22Rv1 (cell line): ENCODE measurements around the gene NPHP4.

Experiments
- ZFX ChIP-seq: fragments of 450-650 bp; IDR thresholded peaks from 2 replicates; pipeline ENCODE4 v1.6.1; 2017; ENCODE audit warnings: antibody characterized with exemption, borderline replicate concordance
- TF ChIP-seq, protein P1 (sequence below): fragments of 450-650 bp; IDR thresholded peaks from 2 replicates; pipeline ENCODE4 v1.5.1; 2017; ENCODE audit warnings: mild to moderate bottlenecking

DNA sequence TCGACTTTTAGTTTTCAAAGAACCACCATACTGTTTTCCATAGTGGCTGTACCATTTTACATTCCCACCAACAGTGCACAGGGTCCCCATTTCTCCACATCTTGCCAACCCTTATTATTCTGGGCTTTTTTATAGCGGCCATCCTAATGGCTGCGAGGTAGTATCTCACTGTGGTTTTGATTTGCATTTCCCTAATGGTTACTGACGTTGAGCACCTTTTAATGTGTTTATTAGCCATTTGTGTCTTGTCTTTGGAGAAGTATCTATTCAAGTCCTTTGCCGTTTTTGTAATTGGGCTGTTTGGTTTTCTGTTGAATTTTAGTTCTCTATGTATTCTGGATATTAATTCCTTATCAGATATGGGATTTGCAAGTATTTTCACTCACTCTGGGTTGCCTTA is 31.1 kb upstream of the NPHP4 start:
- TF ChIP-seq, protein P1, sequence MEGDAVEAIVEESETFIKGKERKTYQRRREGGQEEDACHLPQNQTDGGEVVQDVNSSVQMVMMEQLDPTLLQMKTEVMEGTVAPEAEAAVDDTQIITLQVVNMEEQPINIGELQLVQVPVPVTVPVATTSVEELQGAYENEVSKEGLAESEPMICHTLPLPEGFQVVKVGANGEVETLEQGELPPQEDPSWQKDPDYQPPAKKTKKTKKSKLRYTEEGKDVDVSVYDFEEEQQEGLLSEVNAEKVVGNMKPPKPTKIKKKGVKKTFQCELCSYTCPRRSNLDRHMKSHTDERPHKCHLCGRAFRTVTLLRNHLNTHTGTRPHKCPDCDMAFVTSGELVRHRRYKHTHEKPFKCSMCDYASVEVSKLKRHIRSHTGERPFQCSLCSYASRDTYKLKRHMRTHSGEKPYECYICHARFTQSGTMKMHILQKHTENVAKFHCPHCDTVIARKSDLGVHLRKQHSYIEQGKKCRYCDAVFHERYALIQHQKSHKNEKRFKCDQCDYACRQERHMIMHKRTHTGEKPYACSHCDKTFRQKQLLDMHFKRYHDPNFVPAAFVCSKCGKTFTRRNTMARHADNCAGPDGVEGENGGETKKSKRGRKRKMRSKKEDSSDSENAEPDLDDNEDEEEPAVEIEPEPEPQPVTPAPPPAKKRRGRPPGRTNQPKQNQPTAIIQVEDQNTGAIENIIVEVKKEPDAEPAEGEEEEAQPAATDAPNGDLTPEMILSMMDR = no peak
- TF ChIP-seq ZFX = no peak
